Psoas muscle (tissue), 8 donors: ENCODE measurements around the gene NOTUM. TPM values are rescaled to one million over a fixed set of nuclear protein-coding genes. Genes with fewer than 3 reads are reported as not detected.
A peak's percentile ranks its signal among the peaks of the same experiment; 100 is the strongest.
"Not testable (repeated sequence)": the region's sequence is repeated elsewhere in the genome, so short reads cannot be mapped to it uniquely, and the experiment has no call there.

Experiments
- ATAC-seq, 4 donors: fragments of 200-7000 bp; cut with Tn5 transposase; one replicate each; pipeline ENCODE4 v1.9.1; 2020; ENCODE audit warnings: moderate library complexity in 3 of 4, mild to moderate bottlenecking in 2 of 4
- DNase-seq, 2 donors: peaks; one replicate each; pipeline ENCODE4 v3.0.0-alpha.2; 2020
- H3K27ac ChIP-seq: fragments of 200-600 bp; one replicate; pipeline ENCODE4 v1.8.0; 2022
- H3K27me3 ChIP-seq, 3 donors: fragments of 200-600 bp in 1 of 3; one replicate each; pipeline versions ENCODE4 v1.6.1 to v1.8.0; 2013 to 2022; ENCODE audit warnings: low read length in 2 of 3, mild to moderate bottlenecking in 2 of 3, moderate library complexity in 1 of 3; ENCODE audit not compliant: insufficient read depth in 3 of 3
- H3K36me3 ChIP-seq, 2 donors: fragments of 200-600 bp in 1 of 2; one replicate each; pipeline versions ENCODE4 v1.6.1 to v1.8.0; 2013 to 2022; ENCODE audit warnings: low read depth in 1 of 2, mild to moderate bottlenecking in 1 of 2, moderate library complexity in 1 of 2; ENCODE audit not compliant: insufficient read depth in 1 of 2
- H3K4me1 ChIP-seq: fragments of 200-600 bp; one replicate; pipeline ENCODE4 v1.8.0; 2022
- H3K4me3 ChIP-seq: fragments of 200-600 bp; one replicate; pipeline ENCODE4 v1.8.0; 2022; ENCODE audit warnings: mild to moderate bottlenecking
- H3K9me3 ChIP-seq: fragments of 200-600 bp; one replicate; pipeline ENCODE4 v1.8.0; 2022
- CTCF ChIP-seq: fragments of 200-600 bp; IDR thresholded peaks from one replicate; pipeline ENCODE4 v1.8.0; 2022; ENCODE audit warnings: antibody characterized with exemption
- WGBS, 3 donors: extraction: QIAGEN DNeasy Blood & Tissue Kit; methylation state at CpG; one replicate each; pipeline versions ENCODE4 v1.1.6 to v1.1.7; 2013; 5-methylcytosine and 5-hydroxymethylcytosine counted together
- intact Hi-C, 2 donors: fragments of 100-400 bp; cut with DNase I; formaldehyde crosslinking; loops; one replicate each; pipeline versions ENCODE4 v1.11.0 to v1.14.2; 2022
- polyA plus RNA-seq, 3 donors: library from polyadenylated mRNA; stranded (reverse); fragments of 200-250 nt; gene quantifications; one replicate each; pipeline ENCODE4 v1.2.3, GENCODE V29; 2013
- total RNA-seq, 4 donors: library from RNA; stranded (reverse); fragmentation: NEBNext Ultra II Directional in 2 of 4; extraction: Animal tissue kit (Norgen Biotek cat#: 25700) in 2 of 4; gene quantifications; one replicate each; pipeline versions ENCODE4 v1.2.1 to v1.2.4, GENCODE V29; 2021 to 2023
- donor health status: healthy with polysubstance abuse.
- donor health status: DM: no; HTN: no; CAD: no; lungs with moderate emphysema.
- donor health status: Bipolar disorder and iron deficiency.
- donor health status: healthy.
- donor health status: DM: yes; HTN: yes; CAD: no.
- donor health status: DM: no; HTN: no; CAD: no.
- donor health status: DM: no; HTN: no; CAD: no.
- donor health status: DM: yes; HTN: yes; CAD: no.

Gene NOTUM
- total and polyA plus RNA-seq, 7 donors = 0.25 to 1.9 (median 0.92) TPM

GRCh38 chr17:81983011-81983638 is 22.1 kb upstream of the NOTUM start:
- intact Hi-C loops = no loop called here
- whole genome bisulfite sequencing, 3 donors = 92 to 96% (median 93%) methylated on average over 34 to 35 of the region's 35 CpGs
- Histone ChIP-seq H3K36me3 (peaks cover 9 to 63% of the 10 kb centered on the region in 2 donors), H3K4me3 (no peak overlapping the region), H3K4me1 (peaks cover 9% of the 10 kb centered on the region), H3K27me3 (no peaks in the 10 kb centered on the region), H3K27ac (no peak overlapping the region), H3K9me3 (no peaks in the 10 kb centered on the region)
- DNase-seq (peak in 1 of 2 donors; percentile 46), ATAC-seq (no peak)
- no peak for TF ChIP-seq CTCF

GRCh38 chr17:81981511-81981910 is 20.5 kb upstream of the NOTUM start:
- H3K9me3 ChIP-seq, H3K4me1 ChIP-seq, H3K27me3 ChIP-seq, H3K4me3 ChIP-seq, ATAC-seq, intact Hi-C loops: not testable (repeated sequence)
- peak in 1 of 2 donors; percentile 28 for DNase-seq
- H3K27ac ChIP-seq = peak overlapping the region; percentile 55
- 88 to 94% (median 89%) methylated on average over 12 of the region's 12 CpGs for WGBS, 3 donors
- peaks cover 9 to 54% of the 10 kb centered on the region in 2 donors for H3K36me3 ChIP-seq

- DNase-seq = no peak
- Histone ChIP-seq H3K9me3 (no peaks in the 10 kb centered on the region), H3K27ac (peak overlapping the region; percentile 55), H3K27me3 (no peaks in the 10 kb centered on the region), H3K4me3 (no peak overlapping the region), H3K36me3 (peaks cover 9 to 47% of the 10 kb centered on the region in 2 donors), H3K4me1 (peaks cover 9% of the 10 kb centered on the region)
- intact Hi-C loops = no loop called here
- no peak for TF ChIP-seq CTCF
- no peak for ATAC-seq
- 66 to 79% (median 78%) methylated on average over 9 of the region's 9 CpGs for WGBS, 3 donors
Measured at GRCh38 chr17:81980707-81981343, 19.8 kb upstream of the NOTUM start.

GRCh38 chr17:81980122-81980521 is 19.1 kb upstream of the NOTUM start:
- 62 to 89% (median 63%) methylated on average over 4 of the region's 4 CpGs for WGBS, 3 donors
- DNase-seq (no peak), ATAC-seq (no peak)
- intact Hi-C loops = no loop called here
- Histone ChIP-seq H3K27me3 (no peaks in the 10 kb centered on the region), H3K36me3 (peaks cover 7 to 40% of the 10 kb centered on the region in 2 donors), H3K4me3 (no peak overlapping the region), H3K9me3 (no peaks in the 10 kb centered on the region), H3K4me1 (peaks cover 9% of the 10 kb centered on the region), H3K27ac (peak overlapping the region; percentile 55)
- TF ChIP-seq CTCF = no peak

- WGBS, 3 donors = 65 to 74% (median 70%) methylated on average over 27 of the region's 27 CpGs
- H3K27me3 ChIP-seq = no peaks in the 10 kb centered on the region
- no peak for TF ChIP-seq CTCF
- peaks cover 9% of the 10 kb centered on the region for H3K4me1 ChIP-seq
- peaks cover 4 to 32% of the 10 kb centered on the region in 2 donors for H3K36me3 ChIP-seq
- no peaks in the 10 kb centered on the region for H3K9me3 ChIP-seq
- H3K4me3 ChIP-seq = peak overlapping the region; percentile 78
- peak overlapping the region; percentile 96 for H3K27ac ChIP-seq
- ATAC-seq = no peak
- intact Hi-C loops = loop anchor here in 1 of 2 donors (5.0 kb wide), 1 partner anchor 39 kb away; no protein-coding TSS in a partner anchor
- no peak for DNase-seq
Measured at GRCh38 chr17:81978524-81979298, 17.7 kb upstream of the NOTUM start.
